G401.6 (cell line): ENCODE results near the gene VSX2.
"Not testable (repeated sequence)": the region's sequence is repeated elsewhere in the genome, so short reads cannot be mapped to it uniquely, and the experiment has no call there.

ENCODE experiments used
- FAIRE-seq: peaks from 2 replicates; lab custom pipeline; 2012; peaks lifted over from hg19 to GRCh38; lab: Jason Lieb, UNC

The VSX2 gene

GRCh38 chr14:74260525-74261233 lies 21.4 kb downstream of the VSX2 start:
- FAIRE-seq: no peak

- no peak for FAIRE-seq
Observed at GRCh38 chr14:74261288-74261687, 22.0 kb downstream of the VSX2 start.

GRCh38 chr14:74262076-74262475 lies 22.8 kb downstream of the VSX2 start:
- no peak for FAIRE-seq

GRCh38 chr14:74263181-74263580 lies 23.9 kb downstream of the VSX2 start:
- FAIRE-seq: no peak

- no peak for FAIRE-seq
Observed at GRCh38 chr14:74263921-74264320, 24.7 kb downstream of the VSX2 start.

GRCh38 chr14:74265301-74265965 lies 26.2 kb downstream of the VSX2 start:
- FAIRE-seq: no peak

GRCh38 chr14:74267588-74267987 lies 28.3 kb downstream of the VSX2 start:
- no peak for FAIRE-seq

GRCh38 chr14:74270382-74271177 lies 31.3 kb downstream of the VSX2 start:
- not testable (repeated sequence) for FAIRE-seq

- FAIRE-seq: no peak
Observed at GRCh38 chr14:74271365-74271764, 32.1 kb downstream of the VSX2 start.

GRCh38 chr14:74275241-74275841 lies 36.1 kb downstream of the VSX2 start:
- no peak for FAIRE-seq

- no peak for FAIRE-seq
Observed at GRCh38 chr14:74278080-74278479, 38.8 kb downstream of the VSX2 start.

GRCh38 chr14:74281069-74281468 lies 41.8 kb downstream of the VSX2 start:
- no peak for FAIRE-seq

GRCh38 chr14:74286736-74287135 lies 47.5 kb downstream of the VSX2 start:
- FAIRE-seq: no peak

GRCh38 chr14:74289801-74290200 lies 50.6 kb downstream of the VSX2 start:
- FAIRE-seq: no peak

GRCh38 chr14:74290415-74290814 lies 51.2 kb downstream of the VSX2 start:
- FAIRE-seq: no peak

- FAIRE-seq: no peak
Observed at GRCh38 chr14:74292061-74292460, 52.8 kb downstream of the VSX2 start.

GRCh38 chr14:74293606-74294005 lies 54.4 kb downstream of the VSX2 start:
- no peak for FAIRE-seq

- FAIRE-seq: no peak
Observed at GRCh38 chr14:74296037-74296467, 56.8 kb downstream of the VSX2 start.

GRCh38 chr14:74297986-74298385 lies 58.7 kb downstream of the VSX2 start:
- FAIRE-seq: no peak

- FAIRE-seq: no peak
Observed at GRCh38 chr14:74299061-74299545, 59.9 kb downstream of the VSX2 start.

- FAIRE-seq: no peak
Observed at GRCh38 chr14:74301594-74302151, 62.4 kb downstream of the VSX2 start.

GRCh38 chr14:74302152-74302628 lies 62.9 kb downstream of the VSX2 start:
- FAIRE-seq: no peak
